ENCODE measurements around the gene PITPNM3.

Gene PITPNM3

DNA sequence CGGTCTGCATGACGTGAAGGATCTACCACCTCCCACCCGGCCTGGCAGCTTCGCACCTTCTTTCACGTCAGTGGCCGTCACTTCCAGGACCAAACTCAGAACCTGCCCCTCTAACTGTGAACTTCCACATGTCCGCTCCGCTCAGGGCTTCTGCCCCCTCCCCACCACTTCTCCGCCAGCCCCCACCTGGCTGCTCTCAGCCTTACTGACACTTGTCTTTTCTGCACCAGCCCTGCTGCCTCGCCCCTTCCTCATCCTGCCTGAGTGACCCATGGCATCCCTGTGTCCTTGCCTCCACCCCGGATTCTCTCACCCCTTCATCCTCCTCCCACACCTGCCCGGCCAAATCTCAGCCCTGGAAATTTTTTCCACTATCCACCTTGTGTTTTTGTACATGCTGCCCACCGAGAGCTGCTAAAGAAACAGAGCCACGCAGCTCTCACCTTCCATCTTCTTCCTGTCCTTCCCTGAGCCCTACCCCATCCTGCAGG, 97.8 kb downstream of the PITPNM3 start:
- no peak for DNase-seq

DNA sequence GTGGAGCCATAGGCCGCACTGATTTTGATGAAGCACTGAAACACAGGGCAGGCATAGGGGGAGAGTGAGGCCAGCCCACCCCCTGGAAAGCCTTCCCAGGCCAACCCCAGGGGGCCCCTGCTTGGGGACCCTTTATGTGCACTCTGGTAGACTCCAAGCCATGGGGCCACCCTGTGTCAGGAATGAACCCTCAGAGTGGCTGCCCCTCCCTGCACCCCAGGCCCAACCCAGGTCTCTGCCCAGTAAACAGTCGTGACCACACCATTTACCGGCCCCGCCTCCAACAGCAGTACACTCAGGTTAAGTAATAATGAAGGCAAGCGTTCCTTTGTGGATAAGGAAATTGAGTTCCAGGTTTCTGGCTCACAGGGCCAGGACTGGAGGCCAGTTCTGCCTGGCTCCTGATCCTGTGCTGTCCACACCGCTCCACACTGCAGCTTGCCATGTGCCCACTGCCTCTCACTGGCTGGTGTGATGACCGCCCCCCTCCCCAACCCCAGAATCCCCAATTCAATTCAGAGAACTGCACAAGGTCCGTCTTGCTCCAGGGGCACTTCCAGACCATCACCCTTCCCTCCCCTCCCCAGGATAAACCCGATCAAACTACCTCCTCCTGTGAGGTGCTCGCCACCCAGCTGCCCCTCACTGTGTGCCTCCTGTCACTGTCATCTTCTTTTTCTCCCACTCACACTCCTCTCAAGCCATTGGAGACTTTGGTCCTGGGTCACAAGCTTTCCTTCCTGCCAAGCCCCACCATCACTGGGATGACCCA, 98.5 kb downstream of the PITPNM3 start:
- DNase-seq: no peak

DNA sequence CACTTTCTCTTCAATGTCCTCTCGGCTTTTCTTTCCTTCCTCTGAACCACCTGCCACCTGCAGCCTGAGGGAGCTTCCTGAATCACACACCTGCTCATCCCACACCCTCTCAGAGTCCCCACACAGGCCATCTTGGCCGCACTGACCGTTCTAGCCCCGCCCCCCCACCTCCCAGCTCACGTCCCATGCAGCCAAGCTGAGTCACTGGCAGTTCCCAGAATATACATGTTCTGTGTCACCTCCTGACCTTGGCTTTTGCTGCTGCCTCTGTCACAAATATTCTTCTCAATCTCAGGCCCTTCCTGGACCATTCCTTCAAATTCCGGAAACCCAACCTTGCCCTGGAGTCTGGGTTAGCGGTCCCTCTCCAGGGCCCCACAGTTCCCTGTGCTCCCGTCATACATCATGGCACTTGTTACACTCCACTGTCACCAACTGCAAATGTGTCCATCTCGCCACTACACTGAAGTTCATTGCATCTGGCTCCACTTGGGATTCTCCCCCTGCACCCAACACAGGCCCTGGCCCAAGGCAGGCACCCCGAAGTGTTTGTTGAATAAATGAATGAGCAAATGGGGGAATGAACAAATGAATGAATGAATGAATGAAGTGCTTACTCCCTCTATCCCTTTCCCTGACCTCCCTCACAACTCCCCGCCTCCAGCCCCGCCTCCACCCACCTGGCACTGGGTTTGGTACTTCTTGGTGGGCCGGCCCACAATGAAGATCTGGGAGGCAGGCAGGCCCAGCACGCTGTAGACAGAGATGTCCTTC, 99.3 kb downstream of the PITPNM3 start:
- DNase-seq: no peak

DNA sequence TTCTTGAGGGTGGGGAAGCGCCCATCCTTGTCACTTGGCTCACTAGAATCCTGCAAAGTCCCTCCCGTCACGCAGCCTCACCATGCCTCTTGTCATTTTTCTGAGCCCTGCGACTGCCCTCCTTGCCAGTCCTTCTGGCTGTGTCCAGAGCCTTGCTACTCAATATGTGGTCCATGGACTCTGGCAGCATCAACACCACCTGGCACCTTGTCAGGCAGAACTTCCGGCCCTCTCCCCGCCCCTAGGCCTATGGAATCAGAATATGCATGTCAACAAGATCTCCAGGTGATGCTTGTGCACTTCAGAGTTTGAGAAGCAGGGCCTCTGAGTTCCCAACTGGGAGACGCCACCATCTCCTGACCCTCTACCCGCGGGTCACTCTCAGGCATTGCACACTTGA, 100.0 kb downstream of the PITPNM3 start:
- no peak for DNase-seq

DNA sequence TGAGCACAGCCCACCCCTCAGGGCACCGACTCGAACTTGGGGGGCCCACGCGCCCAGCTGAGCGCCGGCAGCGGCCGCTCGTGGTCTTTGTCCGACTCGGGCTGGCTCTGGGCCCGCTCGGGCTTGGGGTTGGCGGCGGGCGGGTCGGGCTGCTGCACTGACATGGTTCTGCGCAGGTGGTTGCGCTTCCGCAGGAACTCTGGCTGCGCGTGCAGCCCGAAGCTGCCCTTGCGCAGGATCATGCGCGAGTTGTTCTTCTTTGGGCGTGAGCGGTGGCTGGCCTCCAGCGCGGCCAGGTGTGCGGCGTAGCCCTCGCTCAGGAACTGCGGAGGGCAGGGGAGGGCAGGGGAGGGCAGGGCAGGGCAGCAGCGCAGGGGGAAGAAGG, 101.0 kb downstream of the PITPNM3 start:
- no peak for DNase-seq

DNA sequence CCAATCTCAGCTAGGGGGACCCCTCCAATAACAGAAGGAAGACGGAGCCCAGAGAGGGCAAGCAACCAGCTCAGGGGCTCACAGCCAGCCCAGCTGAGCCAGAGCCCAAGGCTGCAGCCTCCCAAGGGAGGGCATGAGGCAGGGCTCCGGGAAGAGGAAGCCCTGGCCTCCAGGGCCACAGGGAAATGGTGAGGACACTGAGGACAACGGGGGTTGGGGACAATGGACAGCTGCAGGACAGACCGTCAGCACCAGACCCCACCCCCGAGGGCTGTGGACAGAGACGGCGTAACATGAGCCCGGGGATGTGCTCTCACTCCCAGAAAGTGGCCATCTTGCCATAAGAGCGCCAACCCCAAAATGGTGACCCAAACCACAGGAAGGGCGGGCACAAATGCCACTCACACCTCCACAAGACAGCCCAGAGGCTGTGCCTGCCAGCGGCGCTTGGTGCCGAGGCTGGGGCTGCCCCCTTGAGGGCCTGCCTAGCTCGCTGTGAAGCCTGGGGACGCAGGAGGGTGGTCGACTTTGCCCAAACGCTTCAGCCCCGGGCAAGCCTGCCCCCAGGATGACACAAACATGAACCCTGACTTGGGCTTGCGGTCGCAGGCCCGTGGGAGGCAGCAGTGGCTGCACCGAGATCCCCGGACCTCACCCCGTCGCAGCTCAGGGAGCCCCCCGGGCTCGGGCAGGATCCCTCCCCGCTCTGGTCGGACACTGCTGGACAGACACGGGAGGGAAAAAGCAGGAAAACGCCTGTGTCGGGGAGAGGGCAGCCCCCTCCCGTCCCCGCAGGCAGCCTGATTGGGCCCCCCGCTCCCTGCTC, 101.6 kb downstream of the PITPNM3 start:
- no peak for DNase-seq

DNA sequence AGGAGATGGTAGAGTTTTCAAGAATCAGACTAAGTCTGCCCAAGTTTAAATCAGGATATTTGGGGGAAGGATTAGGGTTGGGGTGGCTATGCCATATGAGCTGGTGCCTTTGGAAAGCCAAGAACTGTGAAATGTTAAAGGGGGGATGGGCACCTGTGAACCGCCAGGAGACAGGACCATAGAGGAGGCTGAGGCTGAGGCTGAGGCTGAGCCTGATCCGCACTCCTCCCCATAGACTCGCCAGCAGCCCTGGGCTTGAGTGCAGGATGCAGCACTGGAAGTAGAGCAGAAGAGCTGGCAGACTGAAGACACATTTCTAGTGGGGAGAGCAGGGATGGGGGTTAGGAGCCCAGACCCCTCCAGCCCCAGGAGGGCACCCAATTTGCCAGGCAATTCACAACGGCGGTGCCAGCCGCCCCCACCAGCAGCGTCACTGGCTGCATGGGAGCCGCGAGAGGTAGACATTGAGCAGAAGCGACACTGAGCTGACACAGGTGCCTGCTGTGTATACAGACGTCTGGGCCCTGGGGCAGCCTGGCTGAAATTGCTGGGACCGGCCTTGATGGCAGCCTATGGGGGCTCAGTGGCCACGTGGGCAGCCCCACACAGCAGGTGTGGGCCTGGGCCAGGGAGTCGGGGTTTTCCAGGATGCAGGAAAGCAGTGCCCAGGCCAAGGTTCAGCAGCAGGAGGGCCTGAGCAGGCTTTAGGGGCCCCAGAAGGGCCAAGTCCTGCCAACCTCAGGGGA, 102.9 kb downstream of the PITPNM3 start:
- DNase-seq: no peak

DNA sequence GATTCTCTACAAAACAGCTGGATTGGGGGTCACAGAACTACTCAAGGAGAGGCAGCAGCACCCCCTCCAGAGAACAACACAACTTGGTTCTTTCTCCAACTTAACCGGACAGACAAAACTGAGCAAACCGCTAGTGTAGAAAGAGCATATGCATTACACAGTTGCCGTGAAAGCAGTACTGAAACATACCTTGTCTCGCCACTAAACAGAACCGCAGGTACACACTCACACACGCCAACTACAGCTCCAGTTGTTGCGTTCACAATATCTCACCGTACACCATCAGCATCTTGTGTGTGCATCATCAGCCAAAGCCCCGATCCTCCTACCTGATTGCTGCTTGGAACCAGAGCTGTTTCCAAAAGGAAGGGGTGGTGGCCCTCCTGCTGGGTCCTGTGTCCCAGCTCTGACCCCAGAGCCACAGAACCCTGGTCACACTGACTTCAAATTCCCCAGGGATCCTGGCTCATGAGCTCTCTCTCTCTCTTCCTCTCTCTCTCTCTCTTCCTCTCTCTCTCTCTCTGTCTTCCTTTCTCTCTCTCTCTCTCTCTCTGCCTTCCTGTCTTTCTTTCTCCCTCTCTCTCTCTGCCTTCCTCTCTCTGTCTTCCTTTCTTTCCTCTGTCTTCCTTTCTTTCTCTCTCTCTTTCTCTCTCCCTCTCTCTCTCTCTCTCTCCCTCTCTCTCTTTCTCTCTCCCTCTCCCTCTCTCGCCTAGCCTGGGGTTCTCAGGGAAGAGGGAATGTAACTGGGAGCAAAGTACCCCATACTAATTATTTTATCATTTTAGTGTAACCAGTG, 103.7 kb downstream of the PITPNM3 start:
- no peak for DNase-seq

DNA sequence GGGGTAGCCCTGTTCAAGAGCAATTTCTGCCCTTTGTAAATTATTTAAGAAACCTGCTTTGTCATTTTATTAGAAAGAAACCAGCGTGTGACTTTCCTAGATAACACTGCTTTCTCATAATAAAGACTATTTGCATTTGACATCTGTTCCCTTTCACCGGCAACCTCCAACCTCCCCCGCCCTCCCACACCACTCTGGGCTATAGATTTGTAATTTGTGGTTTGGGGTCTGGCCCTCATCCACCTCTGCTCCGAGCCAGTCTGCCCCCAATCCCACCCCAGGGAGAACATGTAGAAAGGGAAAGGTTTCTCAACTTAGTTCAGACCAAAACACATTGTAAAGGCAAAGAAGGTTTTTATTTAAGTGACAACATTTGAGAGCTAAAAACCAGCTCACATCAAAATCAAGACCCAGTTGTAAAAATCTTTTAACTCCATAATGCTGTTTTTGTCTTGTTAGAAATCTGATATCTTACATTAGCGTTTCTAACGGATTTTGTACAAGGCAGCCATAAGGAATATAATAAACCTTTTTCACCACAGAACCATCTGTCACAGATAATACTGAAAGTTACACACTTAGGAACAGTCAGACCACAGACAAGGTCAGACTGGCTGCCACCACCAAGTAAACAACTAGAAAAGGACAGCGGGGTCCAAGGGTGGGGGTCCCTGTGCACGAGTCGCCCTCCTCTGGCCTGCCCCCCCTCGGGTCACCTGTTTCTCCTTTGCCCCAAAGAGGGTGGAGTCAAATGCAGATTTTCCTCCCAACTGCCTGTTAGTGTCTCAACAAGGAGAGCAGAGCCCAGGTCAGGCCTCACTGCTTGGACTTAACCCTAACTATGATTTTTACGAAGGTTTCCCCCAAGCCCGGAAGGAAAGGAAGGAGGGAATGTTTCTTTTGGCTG, 105.2 kb downstream of the PITPNM3 start:
- DNase-seq: no peak

DNA sequence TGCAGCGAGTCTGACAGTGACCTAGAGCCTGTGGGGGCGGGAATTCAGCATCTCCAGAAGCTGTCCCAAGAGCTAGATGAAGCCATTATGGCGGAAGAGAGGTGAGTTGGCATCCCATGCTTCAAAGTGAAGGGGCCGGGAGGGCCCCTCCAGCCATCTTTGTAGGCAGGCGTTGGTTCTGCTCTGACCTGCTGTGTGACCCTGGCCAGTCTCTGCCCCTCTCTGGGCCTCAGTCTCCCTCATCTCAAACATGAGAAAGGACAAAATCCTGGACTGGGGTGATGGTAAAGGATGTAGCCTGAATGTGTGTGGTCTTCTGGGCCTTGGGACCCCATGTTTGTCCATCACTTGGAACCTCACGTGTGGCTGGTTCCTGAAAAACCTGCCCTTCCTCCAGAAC, 107.0 kb downstream of the PITPNM3 start:
- no peak for DNase-seq

DNA sequence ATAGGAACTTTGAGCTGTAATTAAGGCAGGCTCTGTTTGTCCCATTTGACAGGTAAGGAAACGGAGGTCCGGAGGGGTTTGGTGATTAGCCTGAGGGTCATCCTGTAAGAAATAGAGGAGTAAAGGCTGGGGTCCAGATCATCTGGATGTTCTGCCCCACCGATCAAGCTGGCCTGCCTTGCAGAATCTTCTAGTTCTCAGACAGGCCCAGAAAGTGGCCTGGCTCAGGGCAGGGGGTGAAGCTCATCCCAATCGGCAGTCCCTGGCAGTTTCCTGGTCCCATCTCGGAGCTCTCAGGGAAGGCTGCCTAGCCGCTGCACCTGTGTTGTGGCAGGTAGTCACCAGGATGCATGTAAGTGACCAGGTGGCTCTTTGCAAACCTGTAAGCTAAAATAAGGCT, 107.9 kb downstream of the PITPNM3 start:
- DNase-seq: no peak

DNA sequence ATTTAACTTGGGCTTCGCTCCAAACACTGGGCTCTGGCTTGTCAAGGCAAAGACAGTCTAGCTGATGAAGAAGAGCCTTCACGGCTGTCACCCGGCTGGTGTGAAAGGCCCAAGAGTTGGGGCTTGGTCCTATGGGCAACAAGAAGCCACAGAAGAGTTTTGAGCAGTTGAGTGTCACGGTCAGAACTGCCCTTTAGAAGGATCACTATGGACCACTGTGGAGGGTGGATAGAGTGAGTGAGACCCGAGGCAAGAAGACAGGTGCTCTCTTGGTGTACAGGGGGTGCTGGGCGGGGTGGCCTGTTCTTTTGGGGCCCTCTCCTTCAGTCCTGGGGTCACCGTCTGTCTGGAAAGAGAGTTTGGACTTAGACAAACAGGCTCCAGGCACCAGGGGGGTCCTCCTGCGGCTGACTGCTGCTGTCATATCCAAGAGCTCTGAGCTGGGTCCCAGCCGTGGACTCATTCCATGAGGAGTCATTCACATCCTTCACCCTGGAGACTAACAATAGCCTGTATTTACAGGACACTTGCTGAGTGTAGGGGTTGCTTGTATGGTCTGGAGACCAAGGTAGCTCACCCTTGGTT, 109.7 kb downstream of the PITPNM3 start:
- no peak for DNase-seq

DNA sequence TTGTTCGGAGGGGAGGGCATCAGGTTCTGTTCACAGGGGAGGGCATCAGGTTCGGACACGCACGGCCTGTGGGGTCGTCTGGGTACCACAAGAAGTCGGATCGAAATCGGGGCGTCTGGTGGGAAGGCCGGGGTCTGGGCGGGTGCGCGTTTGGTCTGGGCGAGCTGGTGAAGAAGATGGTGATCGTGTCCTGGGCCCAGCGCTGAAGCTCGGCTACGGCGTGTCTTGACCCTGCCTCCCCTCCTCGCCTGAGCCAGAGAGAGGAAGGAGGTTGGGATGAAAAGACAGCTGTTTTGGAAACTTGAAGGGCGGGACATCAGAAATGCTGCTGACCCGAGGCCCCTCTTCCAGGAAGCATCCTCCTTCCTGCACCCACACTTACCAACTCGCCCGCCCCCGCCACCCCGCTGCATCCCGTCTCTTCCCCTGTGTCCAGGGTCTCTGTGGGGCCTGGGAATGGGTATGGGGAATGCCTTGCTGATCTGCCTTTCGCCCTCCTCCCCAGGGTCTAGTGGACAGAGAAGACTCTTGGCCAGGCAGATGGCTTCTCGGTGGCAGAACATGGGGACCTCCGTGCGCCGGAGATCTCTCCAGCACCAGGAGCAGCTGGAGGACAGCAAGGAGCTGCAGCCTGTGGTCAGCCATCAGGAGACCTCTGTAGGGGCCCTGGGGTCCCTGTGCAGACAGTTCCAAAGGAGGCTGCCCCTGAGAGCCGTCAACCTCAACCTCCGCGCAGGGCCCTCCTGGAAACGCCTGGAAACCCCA, 111.6 kb downstream of the PITPNM3 start:
- no peak for DNase-seq

DNA sequence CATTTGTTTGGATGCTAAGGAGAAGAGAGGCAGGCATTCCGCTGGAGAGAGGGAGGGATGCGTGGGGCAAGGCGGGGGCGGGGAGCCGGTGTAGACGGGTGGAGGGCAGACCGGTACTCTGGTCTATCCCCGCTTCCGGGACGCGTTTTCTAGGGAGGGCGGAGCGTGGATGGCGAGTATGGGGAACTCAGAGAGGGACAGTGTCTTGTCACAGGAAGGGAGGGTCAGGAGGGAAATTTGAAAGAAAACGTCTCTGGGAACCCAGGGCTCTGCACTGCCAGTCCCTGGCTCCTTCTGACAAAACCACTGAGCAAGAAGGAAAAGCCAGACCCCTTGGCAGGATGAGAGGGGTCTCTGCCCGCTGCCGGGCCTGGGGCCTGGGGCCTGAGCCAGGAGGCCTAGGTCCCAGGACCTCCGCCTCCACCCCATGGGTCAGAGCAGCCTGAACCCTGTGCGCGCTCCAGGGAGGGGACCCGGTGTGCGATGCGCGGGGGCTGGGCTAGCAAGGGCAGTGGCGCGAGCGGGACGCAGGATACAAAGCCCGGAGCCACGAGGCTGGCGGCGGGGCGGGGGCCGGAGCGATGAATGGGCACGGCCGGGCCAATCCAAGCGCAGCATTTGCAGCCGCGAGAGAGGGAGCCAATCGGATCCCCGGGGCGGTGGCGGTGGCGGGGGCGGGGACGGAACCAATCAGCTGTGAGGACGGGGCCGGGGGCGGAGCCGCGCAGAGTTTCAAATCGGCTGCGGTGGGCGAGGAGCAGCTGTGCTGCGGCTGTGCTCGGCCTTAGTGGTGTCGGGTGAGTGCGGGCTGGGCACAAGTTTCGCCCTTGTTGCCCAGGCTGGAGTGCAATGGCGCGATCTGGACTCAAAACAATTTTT, 112.4 kb downstream of the PITPNM3 start, which contains the start of gene PIMREG:
Gene PIMREG, plus strand, starts transcription at position 764 of the 879 bp plus-strand sequence. CDS start 656 bp downstream, outside the sequence.
- peak; percentile 69 to 70 for DNase-seq

DNA sequence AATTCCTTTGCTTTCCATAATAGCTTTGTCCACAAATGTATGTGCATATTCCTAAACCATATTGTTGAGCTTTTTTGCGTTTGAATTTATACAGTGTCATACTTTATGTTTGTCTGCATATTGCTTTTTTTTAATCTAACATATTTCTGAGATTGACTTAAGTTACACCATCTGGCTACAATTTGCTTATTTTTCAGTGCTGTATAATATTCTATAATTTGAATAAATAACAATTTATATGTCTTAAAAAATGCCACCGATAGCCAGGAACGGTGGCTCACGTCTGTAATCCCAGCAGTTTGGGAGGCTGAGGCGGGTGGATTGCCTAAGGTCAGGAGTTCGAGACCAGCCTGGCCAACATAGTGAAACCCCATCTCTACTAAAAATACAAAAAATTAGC, 113.6 kb downstream of the PITPNM3 start:
- DNase-seq: no peak

DNA sequence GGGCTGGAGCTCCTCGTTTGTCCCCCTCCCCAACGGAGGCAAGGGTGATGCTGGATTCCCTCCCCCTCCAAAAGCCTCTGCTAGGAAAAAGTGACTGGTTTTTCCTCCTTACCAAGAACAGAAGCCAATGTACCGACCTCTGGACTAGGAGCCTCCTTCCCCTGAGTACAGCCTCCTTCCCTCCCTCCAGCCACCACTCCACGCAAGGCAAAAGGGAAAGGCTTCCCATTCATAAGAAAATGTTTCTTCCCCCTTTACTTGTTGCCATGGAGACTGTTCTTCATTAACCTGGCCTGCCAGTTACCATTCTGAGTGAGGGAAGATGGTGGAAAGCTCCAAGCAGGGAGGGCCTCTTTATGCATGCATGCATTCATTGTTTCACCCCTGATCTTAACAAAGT, 116.4 kb downstream of the PITPNM3 start:
- DNase-seq: no peak

DNA sequence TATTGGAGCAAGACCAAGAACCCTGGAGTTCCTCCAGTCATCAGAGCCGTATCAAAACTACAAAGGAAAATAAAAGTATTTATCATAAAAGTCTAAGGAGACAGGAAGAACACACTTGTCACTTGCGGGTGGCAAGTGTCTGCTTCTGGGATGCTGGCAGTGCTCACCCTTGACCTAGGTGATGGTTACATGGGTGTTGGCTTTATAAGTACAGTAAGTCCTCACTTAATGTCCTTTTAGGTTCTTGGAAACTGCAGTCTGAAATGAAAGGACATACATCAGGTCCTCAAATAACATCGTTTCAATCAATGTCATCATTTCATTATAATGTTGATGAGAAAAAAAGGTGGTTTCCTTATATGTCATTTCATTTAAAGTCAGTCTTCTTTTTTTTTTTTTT, 118.4 kb downstream of the PITPNM3 start:
- no peak for DNase-seq

DNA sequence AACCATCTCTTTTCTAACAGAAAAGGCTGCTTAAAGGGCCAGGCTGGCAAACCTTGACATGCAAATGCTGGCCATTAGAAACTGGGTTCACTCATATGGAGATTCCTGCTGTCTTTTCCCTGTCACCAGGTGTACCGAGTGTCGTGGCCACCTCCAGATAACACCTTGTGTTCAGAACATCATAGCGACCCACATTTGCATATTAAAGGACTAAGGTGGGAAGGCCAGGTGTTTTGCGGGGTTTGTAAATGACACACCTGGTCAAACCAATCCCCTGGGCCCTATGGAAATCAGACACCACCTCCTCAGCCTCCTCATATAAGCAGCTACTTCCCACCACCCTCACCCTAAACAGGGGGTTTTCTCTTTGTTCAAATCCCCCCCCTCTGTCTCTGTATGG, 118.9 kb downstream of the PITPNM3 start:
- no peak for DNase-seq
